ENCODE data around the gene IRS2.

GRCh38 chr13:109748677-109749076, 37.7 kb downstream of the IRS2 start:
- TF ChIP-seq CTCF (IDR thresholded peaks at IDR 0.05; ENCODE audit: insufficient read depth, low read depth, low read length) (no peak), EZH2 (IDR thresholded peaks at IDR 0.05; ENCODE audit: insufficient read depth, low read length) (no peak)

Data from astrocyte (in vitro differentiated cells and primary cell).